Measurements from ENCODE around the gene PLCG1.

The PLCG1 gene

GRCh38 chr20:41204304-41205265 is 67.2 kb downstream of the PLCG1 start:
- Histone ChIP-seq H3K27me3 (ENCODE audit: control insufficient read depth, insufficient read depth, low read length) (no peaks in the 10 kb centered on the region), H3K9ac (ENCODE audit: low read depth, low read length) (no peak overlapping the region), H3K9me3 (ENCODE audit: control insufficient read depth, insufficient read depth, low read length) (no peaks in the 10 kb centered on the region), H3K4me3 (ENCODE audit: low read depth, low read length) (no peak overlapping the region), H3K4me1 (ENCODE audit: control insufficient read depth, insufficient read depth, low read length) (peaks cover 8% of the 10 kb centered on the region; the same call in 1 of the 2 replicates), H3K27ac (ENCODE audit: low read depth, low read length) (no peak overlapping the region), H3K36me3 (ENCODE audit: control insufficient read depth, insufficient read depth, low read length) (no peaks in the 10 kb centered on the region)

DNA sequence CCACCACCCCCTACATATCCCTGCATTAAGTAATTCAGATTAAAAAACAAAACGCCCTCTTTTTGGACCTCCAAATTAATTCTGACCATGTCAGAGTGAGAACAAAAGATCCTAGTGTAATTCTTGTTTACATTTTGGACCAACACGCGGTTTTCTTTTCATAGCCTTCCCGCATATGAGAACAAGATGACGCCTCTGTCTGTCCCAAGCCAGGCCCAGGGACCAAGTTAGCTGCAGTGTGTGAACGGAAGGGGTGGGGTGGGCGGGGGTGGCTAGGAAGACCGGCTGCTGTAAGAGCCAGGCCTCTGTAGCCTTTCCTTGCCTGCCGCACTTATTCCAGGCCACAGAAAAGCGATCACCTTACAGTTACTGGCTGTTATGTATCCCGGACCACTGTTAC is 68.0 kb downstream of the PLCG1 start:
- Histone ChIP-seq H3K27ac (ENCODE audit: low read depth, low read length) (no peak overlapping the region), H3K9ac (ENCODE audit: low read depth, low read length) (no peak overlapping the region), H3K36me3 (ENCODE audit: control insufficient read depth, insufficient read depth, low read length) (no peaks in the 10 kb centered on the region), H3K27me3 (ENCODE audit: control insufficient read depth, insufficient read depth, low read length) (no peaks in the 10 kb centered on the region), H3K4me3 (ENCODE audit: low read depth, low read length) (no peak overlapping the region), H3K9me3 (ENCODE audit: control insufficient read depth, insufficient read depth, low read length) (no peaks in the 10 kb centered on the region), H3K4me1 (ENCODE audit: control insufficient read depth, insufficient read depth, low read length) (peaks cover 6% of the 10 kb centered on the region; the same call in 1 of the 2 replicates)

DNA sequence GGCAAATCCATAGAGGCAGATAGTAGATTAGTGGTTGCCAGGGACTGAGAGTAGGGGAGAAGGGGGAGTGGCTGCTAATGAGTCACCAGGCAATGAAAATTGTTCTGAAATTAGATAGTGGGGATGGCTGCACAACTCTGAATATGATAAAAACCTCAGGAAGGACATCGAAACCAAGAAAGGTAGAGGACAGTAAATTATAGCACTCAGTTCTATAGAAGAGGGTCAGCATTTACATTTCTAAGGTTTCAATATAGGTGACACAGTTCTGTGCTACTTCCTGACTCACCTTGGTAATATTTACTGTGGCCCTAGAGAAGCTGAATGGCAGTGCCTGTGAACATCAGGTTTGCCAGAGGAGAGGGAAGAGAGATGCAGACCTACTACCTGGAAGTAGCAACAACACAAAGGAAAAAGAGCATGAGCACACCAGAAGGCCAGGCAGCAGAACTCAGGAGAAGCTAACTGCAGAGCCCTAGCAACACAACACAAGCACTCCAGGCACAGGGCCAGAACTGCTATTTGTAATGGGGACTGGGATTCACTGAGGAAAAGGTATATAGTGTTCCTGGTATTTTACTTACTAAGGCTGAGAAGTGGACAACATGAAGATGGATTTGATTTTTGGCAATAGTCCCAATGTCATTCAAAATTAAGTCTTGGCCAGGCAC is 75.9 kb downstream of the PLCG1 start:
- Histone ChIP-seq H3K4me3 (ENCODE audit: low read depth, low read length) (no peak overlapping the region), H3K4me1 (ENCODE audit: control insufficient read depth, insufficient read depth, low read length) (no peaks in the 10 kb centered on the region), H3K27me3 (ENCODE audit: control insufficient read depth, insufficient read depth, low read length) (no peaks in the 10 kb centered on the region), H3K9ac (ENCODE audit: low read depth, low read length) (no peak overlapping the region), H3K27ac (ENCODE audit: low read depth, low read length) (no peak overlapping the region), H3K36me3 (ENCODE audit: control insufficient read depth, insufficient read depth, low read length) (no peaks in the 10 kb centered on the region), H3K9me3 (ENCODE audit: control insufficient read depth, insufficient read depth, low read length) (no peaks in the 10 kb centered on the region)

GRCh38 chr20:41214202-41214601 is 76.9 kb downstream of the PLCG1 start:
- Histone ChIP-seq H3K27ac (ENCODE audit: low read depth, low read length) (no peak overlapping the region), H3K27me3 (ENCODE audit: control insufficient read depth, insufficient read depth, low read length) (no peaks in the 10 kb centered on the region), H3K4me3 (ENCODE audit: low read depth, low read length) (no peak overlapping the region), H3K36me3 (ENCODE audit: control insufficient read depth, insufficient read depth, low read length) (no peaks in the 10 kb centered on the region), H3K9ac (ENCODE audit: low read depth, low read length) (no peak overlapping the region), H3K9me3 (ENCODE audit: control insufficient read depth, insufficient read depth, low read length) (no peaks in the 10 kb centered on the region), H3K4me1 (ENCODE audit: control insufficient read depth, insufficient read depth, low read length) (no peaks in the 10 kb centered on the region)

GRCh38 chr20:41214666-41215065 is 77.3 kb downstream of the PLCG1 start:
- Histone ChIP-seq H3K9ac (ENCODE audit: low read depth, low read length) (no peak overlapping the region), H3K36me3 (ENCODE audit: control insufficient read depth, insufficient read depth, low read length) (no peaks in the 10 kb centered on the region), H3K27ac (ENCODE audit: low read depth, low read length) (no peak overlapping the region), H3K4me3 (ENCODE audit: low read depth, low read length) (no peak overlapping the region), H3K9me3 (ENCODE audit: control insufficient read depth, insufficient read depth, low read length) (no peaks in the 10 kb centered on the region), H3K27me3 (ENCODE audit: control insufficient read depth, insufficient read depth, low read length) (no peaks in the 10 kb centered on the region), H3K4me1 (ENCODE audit: control insufficient read depth, insufficient read depth, low read length) (no peaks in the 10 kb centered on the region)

DNA sequence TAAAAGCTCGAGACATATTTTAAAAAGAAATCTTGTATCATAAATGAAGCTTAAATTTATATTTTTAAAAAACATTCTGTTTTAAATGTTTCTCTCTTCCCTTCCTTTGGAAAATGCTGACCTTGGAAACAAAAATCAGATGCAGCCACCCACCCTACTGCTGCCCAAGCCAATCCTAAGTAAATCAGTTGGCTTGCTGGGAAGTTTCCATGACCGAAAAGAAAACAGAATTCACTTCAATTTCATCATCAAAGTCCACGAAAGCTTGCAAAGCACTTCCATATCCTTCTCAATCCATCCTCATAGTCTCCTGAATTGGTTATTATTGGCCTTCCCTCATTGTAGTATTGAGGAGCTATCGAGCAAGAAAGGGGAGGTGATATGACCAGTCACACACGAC is 80.1 kb downstream of the PLCG1 start:
- H3K36me3 ChIP-seq (ENCODE audit: control insufficient read depth, insufficient read depth, low read length) = no peaks in the 10 kb centered on the region
- no peak overlapping the region for H3K4me3 ChIP-seq (ENCODE audit: low read depth, low read length)
- H3K27ac ChIP-seq (ENCODE audit: low read depth, low read length) = no peak overlapping the region
- no peak overlapping the region for H3K9ac ChIP-seq (ENCODE audit: low read depth, low read length)
- H3K9me3 ChIP-seq (ENCODE audit: control insufficient read depth, insufficient read depth, low read length) = no peaks in the 10 kb centered on the region
- no peaks in the 10 kb centered on the region for H3K4me1 ChIP-seq (ENCODE audit: control insufficient read depth, insufficient read depth, low read length)
- H3K27me3 ChIP-seq (ENCODE audit: control insufficient read depth, insufficient read depth, low read length) = no peaks in the 10 kb centered on the region

GRCh38 chr20:41218466-41218865 is 81.1 kb downstream of the PLCG1 start:
- Histone ChIP-seq H3K9me3 (ENCODE audit: control insufficient read depth, insufficient read depth, low read length) (no peaks in the 10 kb centered on the region), H3K36me3 (ENCODE audit: control insufficient read depth, insufficient read depth, low read length) (no peaks in the 10 kb centered on the region), H3K27me3 (ENCODE audit: control insufficient read depth, insufficient read depth, low read length) (no peaks in the 10 kb centered on the region), H3K27ac (ENCODE audit: low read depth, low read length) (no peak overlapping the region), H3K9ac (ENCODE audit: low read depth, low read length) (no peak overlapping the region), H3K4me1 (ENCODE audit: control insufficient read depth, insufficient read depth, low read length) (no peaks in the 10 kb centered on the region), H3K4me3 (ENCODE audit: low read depth, low read length) (no peak overlapping the region)

DNA sequence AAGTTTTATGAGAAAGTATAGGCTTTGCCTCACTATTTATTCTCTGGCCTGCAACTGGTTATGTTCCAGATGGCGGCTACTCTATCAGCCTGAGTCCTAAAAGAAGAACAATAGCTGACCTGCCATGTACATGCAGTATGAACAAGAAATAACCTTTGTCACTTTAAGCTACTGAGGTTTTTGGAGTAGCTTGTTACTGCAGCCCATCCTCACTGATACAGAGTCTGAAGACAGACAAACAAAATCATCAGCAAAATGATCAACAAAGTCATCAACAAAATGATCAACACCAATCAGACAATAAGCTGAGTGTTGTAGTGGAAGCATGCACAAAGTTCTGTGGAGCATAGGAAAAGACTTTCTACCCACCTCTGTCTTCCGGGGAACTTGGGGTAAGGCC is 82.5 kb downstream of the PLCG1 start:
- Histone ChIP-seq H3K9me3 (ENCODE audit: control insufficient read depth, insufficient read depth, low read length) (no peaks in the 10 kb centered on the region), H3K36me3 (ENCODE audit: control insufficient read depth, insufficient read depth, low read length) (no peaks in the 10 kb centered on the region), H3K9ac (ENCODE audit: low read depth, low read length) (no peak overlapping the region), H3K27ac (ENCODE audit: low read depth, low read length) (no peak overlapping the region), H3K4me3 (ENCODE audit: low read depth, low read length) (no peak overlapping the region), H3K27me3 (ENCODE audit: control insufficient read depth, insufficient read depth, low read length) (no peaks in the 10 kb centered on the region), H3K4me1 (ENCODE audit: control insufficient read depth, insufficient read depth, low read length) (no peaks in the 10 kb centered on the region)

GRCh38 chr20:41221614-41222218 is 84.4 kb downstream of the PLCG1 start:
- Histone ChIP-seq H3K27ac (ENCODE audit: low read depth, low read length) (no peak overlapping the region), H3K9me3 (ENCODE audit: control insufficient read depth, insufficient read depth, low read length) (no peaks in the 10 kb centered on the region), H3K9ac (ENCODE audit: low read depth, low read length) (no peak overlapping the region), H3K4me3 (ENCODE audit: low read depth, low read length) (no peak overlapping the region), H3K36me3 (ENCODE audit: control insufficient read depth, insufficient read depth, low read length) (no peaks in the 10 kb centered on the region), H3K4me1 (ENCODE audit: control insufficient read depth, insufficient read depth, low read length) (no peaks in the 10 kb centered on the region), H3K27me3 (ENCODE audit: control insufficient read depth, insufficient read depth, low read length) (no peaks in the 10 kb centered on the region)

- H3K27me3 ChIP-seq (ENCODE audit: control insufficient read depth, insufficient read depth, low read length) = no peaks in the 10 kb centered on the region
- H3K27ac ChIP-seq (ENCODE audit: low read depth, low read length) = no peak overlapping the region
- H3K9ac ChIP-seq (ENCODE audit: low read depth, low read length) = no peak overlapping the region
- no peak overlapping the region for H3K4me3 ChIP-seq (ENCODE audit: low read depth, low read length)
- no peaks in the 10 kb centered on the region for H3K4me1 ChIP-seq (ENCODE audit: control insufficient read depth, insufficient read depth, low read length)
- no peaks in the 10 kb centered on the region for H3K9me3 ChIP-seq (ENCODE audit: control insufficient read depth, insufficient read depth, low read length)
- H3K36me3 ChIP-seq (ENCODE audit: control insufficient read depth, insufficient read depth, low read length) = no peaks in the 10 kb centered on the region
These were observed 85.0 kb downstream of the PLCG1 start for GRCh38 chr20:41222296-41222695.

GRCh38 chr20:41222703-41223102 is 85.4 kb downstream of the PLCG1 start:
- no peaks in the 10 kb centered on the region for H3K27me3 ChIP-seq (ENCODE audit: control insufficient read depth, insufficient read depth, low read length)
- H3K27ac ChIP-seq (ENCODE audit: low read depth, low read length) = no peak overlapping the region
- H3K4me3 ChIP-seq (ENCODE audit: low read depth, low read length) = no peak overlapping the region

More at GRCh38 chr20:41222703-41223102, 85.4 kb downstream of the PLCG1 start:
- Histone ChIP-seq H3K9me3 (ENCODE audit: control insufficient read depth, insufficient read depth, low read length) (no peaks in the 10 kb centered on the region), H3K4me1 (ENCODE audit: control insufficient read depth, insufficient read depth, low read length) (no peaks in the 10 kb centered on the region), H3K9ac (ENCODE audit: low read depth, low read length) (no peak overlapping the region), H3K36me3 (ENCODE audit: control insufficient read depth, insufficient read depth, low read length) (no peaks in the 10 kb centered on the region)
